Endothelial cell of umbilical vein (primary cell): Measurements from ENCODE around the gene FMN1.

Experiments
- CTCF ChIP-seq, 2 donors: IDR thresholded peaks; 1 replicate in 1 of 2; 2 replicates in 1 of 2; pipeline ENCODE4 v1.5.1; 2011; ENCODE audit warnings: low read length in 2 of 2, mild to moderate bottlenecking in 2 of 2, moderate library complexity in 2 of 2, control low read depth in 1 of 2, inconsistent platforms in 1 of 2, low read depth in 1 of 2; ENCODE audit not compliant: insufficient read depth in 1 of 2; ENCODE audit errors: extremely low read depth in 1 of 2
- EZH2 ChIP-seq: IDR thresholded peaks from 2 replicates; pipeline ENCODE4 v1.6.1; 2012; ENCODE audit warnings: borderline replicate concordance, low read depth, mild to moderate bottlenecking, moderate library complexity, low read length, inconsistent platforms; ENCODE audit not compliant: severe bottlenecking
- FOS ChIP-seq: IDR thresholded peaks from 2 replicates; pipeline ENCODE4 v1.6.1; 2011; ENCODE audit warnings: mild to moderate bottlenecking, low read length, moderate library complexity, borderline replicate concordance; ENCODE audit not compliant: insufficient read depth
- GATA2 ChIP-seq: IDR thresholded peaks from 2 replicates; pipeline ENCODE4 v1.7.0; 2011; ENCODE audit warnings: low read depth, mild to moderate bottlenecking, moderate library complexity, mixed read lengths, low read length; ENCODE audit not compliant: insufficient read length, insufficient read depth
- MAX ChIP-seq: IDR thresholded peaks from 2 replicates; pipeline ENCODE4 v1.6.1; 2011; ENCODE audit not compliant: insufficient read depth, insufficient read length
- MYC ChIP-seq: IDR thresholded peaks from one replicate; pipeline ENCODE4 v1.6.1; 2011; ENCODE audit warnings: mild to moderate bottlenecking, low read depth, low read length
- POLR2A ChIP-seq: IDR thresholded peaks from 2 replicates; pipeline ENCODE4 v1.6.1; 2012; ENCODE audit warnings: low read depth, mild to moderate bottlenecking, control low read depth, low read length
- POLR2AphosphoS5 ChIP-seq: IDR thresholded peaks from 2 replicates; pipeline ENCODE4 v1.6.1; 2012; ENCODE audit warnings: low read depth, mild to moderate bottlenecking, control low read depth, low read length, moderate library complexity; ENCODE audit not compliant: insufficient read depth

GRCh38 chr15:32885713-32886112 is 308.8 kb downstream of the FMN1 start:
- no peak for TF ChIP-seq EZH2
- TF ChIP-seq CTCF (IDR thresholded peaks at IDR 0.05; ENCODE audit: extremely low read depth in 1 of 2, insufficient read depth in 1 of 2, low read depth in 1 of 2, low read length in 2 of 2), result no peak
- no peak for TF ChIP-seq POLR2A
- no peak for TF ChIP-seq FOS
- TF ChIP-seq MAX, result no peak
- TF ChIP-seq MYC, result no peak
- TF ChIP-seq GATA2, result no peak
- no peak for TF ChIP-seq POLR2AphosphoS5
